GM21529 (cell line): ENCODE data around the gene NFATC1.
"Not testable (repeated sequence)": the region's sequence is repeated elsewhere in the genome, so short reads cannot be mapped to it uniquely, and the experiment has no call there.

Experiments used
- ATAC-seq: cut with Tn5 transposase; IDR thresholded peaks from one replicate; pipeline ENCODE4 v1.9.1; 2021; ENCODE audit not compliant: unreplicated experiment

Gene NFATC1

DNA sequence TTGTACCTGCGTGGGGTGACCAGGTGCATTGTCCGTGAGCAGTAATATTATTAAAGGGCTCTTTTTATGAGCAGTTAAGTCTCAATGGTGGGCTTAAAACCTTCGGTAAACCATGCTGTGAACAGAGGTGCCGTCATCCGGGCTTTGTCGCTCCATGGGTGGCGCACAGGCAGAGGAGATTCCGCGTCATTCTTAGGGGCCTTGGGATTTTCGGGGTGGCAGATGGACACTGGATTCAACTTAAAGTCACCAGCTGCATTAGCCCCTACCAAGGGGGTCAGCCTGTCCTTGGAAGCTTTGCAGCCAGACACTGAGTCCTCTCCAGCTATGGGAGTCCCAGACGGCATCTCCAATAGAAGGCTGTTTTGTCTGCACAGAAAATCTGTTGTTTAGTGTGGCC, 107.7 kb downstream of the NFATC1 start:
- no peak for ATAC-seq

- ATAC-seq: no peak
These were observed 108.3 kb downstream of the NFATC1 start for GRCh38 chr18:79504034-79504433.

DNA sequence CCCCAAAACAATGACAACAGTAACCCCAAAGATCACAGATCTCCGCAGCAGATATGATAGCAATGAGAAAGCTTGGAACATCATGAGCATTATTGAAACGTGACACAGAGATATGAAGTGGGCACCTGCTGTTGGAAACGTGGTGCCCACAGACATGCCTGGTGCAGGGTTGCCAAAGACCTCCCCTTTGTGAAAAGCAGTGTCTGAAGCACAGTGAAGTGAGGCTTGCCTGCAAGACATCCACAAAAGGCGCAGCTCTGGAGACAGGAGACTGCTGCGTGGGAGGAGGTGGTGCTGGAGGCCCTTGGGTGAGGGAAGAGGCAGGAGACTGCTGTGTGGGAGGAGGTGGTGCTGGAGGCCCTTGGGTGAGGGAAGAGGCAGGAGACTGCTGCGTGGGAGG, 108.8 kb downstream of the NFATC1 start:
- not testable (repeated sequence) for ATAC-seq

DNA sequence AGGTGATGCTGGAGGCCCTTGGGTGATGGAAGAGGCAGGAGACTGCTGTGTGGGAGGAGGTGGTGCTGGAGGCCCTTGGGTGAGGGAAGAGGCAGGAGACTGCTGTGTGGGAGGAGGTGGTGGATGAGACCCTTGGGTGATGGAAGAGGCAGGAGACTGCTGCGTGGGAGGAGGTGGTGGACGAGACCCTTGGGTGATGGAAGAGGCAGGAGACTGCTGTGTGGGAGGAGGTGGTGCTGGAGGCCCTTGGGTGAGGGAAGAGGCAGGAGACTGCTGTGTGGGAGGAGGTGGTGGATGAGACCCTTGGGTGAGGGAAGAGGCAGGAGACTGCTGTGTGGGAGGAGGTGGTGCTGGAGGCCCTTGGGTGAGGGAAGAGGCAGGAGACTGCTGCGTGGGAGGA, 109.7 kb downstream of the NFATC1 start:
- ATAC-seq: not testable (repeated sequence)

DNA sequence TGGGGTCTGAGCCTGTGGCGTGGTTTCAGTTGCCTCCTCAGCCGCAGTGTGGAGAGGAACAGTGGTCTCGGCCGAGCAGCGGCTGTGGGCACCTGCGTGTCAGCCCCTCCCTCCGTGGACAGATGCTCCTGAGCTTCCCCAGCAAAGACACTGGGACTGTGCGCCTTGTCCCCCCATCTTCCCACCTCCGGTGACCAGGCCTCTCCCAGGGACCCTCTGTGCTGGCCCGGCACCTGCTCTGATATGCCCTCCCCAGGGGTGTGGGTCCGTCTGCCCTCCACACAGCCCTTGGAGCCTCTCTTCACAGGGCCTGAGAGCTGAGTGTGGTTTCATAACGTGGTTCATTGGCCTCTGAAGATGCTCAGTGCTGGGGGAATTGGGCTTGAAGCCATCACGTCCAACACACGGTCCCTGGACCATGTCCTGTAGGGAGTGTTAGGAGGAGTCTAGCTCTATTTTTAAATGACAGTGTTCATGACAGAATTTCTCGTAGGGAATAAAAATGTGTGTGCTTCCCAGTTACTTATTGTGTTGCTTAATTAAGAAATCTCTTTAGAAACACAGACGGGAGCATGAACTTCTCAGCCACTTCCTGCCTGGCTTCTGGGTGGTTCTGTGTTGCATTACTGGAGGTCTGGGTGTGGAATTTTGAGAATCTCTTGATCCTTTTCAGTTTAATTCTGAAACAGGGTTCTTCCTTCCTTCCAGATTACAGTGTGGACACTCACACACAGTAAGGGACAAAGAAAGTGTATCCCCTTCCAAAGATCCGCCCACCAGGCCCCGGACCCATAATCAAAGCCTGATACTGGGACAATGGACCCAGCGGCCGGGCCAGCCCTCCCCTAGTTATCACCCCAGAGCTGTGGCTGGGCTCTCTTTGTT, 110.7 kb downstream of the NFATC1 start:
- peak; percentile 37 for ATAC-seq

- ATAC-seq: peak; percentile 29
These were observed 111.4 kb downstream of the NFATC1 start for GRCh38 chr18:79507076-79507545.

DNA sequence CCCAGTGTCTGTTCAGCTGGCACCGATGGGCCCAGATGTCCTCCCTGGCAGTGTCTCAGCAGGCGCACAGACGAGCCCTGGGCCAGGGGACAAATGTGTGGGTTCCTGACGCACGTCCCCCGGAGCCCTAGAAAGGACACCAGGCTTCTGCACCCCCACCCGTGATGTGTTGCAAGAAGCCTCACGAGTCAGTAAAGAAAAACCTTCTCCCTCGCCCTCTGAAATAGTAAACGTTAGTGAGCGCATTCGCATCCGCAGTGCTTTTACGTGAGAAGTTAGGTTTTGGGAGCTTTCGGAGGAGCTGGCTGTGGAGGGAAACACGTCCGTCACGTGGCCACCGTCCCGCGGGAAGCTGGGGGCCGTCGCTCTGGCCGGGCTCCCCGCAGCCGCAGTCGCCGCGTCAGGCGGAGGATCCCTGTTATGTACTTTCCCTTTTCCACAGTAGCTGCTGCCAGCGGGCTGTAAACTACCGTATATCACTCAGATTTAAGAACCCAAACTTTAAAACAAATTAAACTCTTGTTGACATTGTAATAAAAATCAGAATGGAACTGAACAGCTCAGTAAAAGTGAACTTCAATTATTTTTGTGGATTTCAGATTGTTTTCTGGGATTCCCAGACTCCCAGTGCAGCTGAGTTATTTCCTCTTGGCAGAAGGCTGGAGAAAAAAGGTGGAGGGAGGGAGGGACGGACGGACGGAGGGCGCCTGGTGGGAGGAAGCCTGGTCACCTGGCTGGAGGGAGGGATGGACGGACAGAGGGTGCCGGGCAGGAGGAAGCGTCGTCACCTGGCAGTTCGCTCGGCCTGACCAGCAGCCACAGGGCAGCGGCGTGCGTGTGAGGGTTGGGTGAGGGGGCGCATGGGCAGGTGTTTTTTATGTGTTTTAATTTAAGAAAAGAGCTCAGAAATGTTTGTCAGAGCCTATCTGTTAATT, 112.1 kb downstream of the NFATC1 start:
- ATAC-seq: no peak

DNA sequence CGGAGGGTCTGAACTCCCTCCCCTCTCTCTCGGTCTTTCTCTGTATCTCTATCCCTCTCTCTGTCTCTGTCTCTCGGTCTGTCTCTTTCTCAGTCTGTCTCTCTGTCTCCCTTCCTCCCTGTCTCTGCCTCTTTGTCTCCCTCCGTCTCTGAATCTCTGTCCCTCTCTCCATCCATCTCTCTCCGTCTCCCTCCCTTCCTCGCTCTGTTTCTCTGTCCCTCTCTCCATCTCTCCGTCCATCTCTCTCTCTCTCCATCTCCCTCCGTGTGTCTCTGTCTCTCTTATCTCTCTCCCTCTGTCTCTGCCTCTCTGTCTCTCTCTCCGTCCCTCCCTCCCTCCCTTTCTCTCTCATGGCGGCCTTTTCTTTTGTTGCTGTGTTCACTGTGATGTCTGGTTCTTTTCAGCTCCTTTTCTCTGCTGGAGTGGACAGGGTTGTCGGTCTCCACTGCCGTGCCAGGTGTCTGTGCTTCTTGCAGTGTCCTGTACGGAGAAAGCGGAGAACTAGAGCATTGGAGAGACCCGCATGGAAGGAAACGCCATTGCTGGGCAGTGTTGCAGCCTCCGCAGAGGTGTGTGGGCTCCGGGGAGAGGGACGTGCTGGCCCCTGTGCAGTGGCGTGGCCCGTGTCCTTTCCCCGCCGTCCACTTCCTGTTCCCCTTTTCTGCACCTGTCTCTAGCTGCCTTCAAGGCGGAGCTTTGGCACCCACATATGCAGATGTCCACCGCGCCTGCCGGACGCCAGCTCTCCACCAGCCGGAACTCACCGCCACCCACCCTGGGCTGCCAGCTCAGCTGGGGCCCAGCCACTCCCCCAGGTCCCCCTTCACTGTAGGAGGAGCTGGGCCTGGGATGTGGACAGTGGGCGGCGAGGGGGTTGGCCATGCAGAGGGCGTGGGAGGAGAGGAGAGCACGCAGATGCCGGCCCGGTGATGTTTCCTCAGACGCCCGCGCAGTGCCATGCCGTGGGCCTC, 113.1 kb downstream of the NFATC1 start:
- ATAC-seq: peak; percentile 48

GRCh38 chr18:79509536-79509930, 113.8 kb downstream of the NFATC1 start:
- no peak for ATAC-seq

DNA sequence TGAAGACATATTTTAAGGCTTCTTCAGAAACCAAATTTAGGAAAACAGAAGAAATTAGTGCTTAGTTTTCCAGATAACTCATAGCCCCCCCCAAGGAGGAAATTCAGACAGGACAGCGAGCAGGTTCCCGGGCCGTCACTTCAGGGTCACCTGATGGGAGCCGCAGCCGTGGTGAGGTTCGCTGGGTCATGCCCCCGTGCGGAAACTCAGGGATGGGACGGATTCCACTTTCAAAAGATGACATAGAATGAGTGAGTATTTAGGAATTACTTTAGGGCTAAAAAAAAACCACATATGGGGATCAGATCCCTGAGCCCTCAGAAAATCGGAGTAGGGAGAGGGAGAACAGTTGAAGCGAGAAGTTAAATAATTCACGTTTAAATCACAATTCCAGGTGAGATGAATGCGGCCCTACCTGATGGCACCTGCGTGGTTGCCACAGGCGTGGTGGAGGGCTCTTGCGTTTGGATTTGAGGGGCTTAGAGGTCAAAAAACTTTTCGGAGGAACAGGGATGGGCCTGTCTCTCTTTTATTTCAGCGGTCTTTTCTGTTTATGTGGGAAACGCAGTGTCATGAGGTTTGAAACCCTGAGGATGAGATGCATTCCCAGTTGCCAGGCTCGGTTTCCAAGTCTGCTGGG, 114.4 kb downstream of the NFATC1 start:
- ATAC-seq: no peak

- ATAC-seq: no peak
These were observed 115.1 kb downstream of the NFATC1 start for GRCh38 chr18:79510731-79511241.

DNA sequence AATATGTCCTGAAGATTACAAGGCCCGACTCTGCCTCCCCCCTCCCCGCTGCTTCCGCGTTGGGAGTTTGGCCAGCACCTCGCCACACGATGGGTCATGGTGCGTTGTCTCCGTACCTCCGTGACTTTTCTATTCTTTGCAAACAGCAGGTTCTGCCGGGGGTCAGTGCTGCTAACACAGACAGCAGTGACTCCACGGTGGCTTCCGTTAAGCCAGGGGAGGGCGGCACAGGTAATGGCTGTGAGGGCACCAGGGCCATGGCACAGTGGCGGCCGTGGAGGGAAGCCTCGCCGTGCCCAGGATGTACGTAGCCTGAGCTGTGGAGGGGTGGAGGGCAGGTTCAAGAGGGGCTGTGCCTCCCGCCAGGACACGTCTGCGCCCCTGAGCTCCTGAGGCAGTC, 115.5 kb downstream of the NFATC1 start:
- no peak for ATAC-seq

- ATAC-seq: no peak
These were observed 116.1 kb downstream of the NFATC1 start for GRCh38 chr18:79511671-79512301.

DNA sequence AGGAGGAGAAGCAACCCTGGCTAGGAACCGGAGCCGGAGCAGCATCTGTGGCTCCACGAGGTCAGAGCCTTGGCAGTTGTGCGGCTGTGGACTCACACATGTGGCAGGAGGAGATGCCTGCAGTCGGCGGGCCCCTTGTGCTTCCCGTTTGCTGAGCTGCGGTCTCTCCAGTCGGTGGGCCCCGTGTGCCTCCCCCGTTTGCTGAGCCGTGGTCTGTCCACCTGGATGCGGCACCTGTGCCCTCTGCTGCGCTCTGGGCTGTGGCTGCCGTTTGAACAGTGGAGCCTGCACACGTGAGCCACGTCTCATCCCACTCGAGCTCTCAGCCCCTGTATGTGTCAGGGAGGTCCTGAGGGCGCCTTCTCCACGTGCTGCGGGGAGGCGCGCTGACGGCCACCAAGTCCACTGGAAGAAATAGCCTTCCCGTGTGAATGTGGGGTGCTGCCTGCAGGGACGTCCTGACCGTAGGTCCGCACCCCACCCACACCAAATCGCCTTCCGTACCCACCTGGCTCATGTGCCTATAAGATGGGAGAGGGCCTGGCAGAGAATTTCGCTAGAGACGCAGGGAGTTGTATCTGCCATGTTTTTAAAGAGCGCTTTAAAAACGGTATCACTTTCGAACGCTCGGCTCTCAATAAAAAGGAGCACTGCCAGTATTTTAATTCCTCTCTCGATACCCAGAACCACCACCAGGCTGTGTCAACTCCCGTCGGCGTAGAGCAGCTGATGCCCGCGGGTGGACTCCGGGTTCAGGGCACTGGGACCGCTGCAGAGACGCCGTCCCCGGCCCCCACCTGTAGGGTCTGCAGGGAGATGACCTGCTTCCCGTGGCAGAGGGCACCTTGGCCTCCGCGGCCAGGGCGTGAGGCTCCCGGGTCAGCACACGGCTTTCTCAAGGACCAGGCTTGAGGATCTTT, 117.0 kb downstream of the NFATC1 start:
- ATAC-seq: no peak

- ATAC-seq: no peak
These were observed 117.8 kb downstream of the NFATC1 start for GRCh38 chr18:79513381-79514081.

DNA sequence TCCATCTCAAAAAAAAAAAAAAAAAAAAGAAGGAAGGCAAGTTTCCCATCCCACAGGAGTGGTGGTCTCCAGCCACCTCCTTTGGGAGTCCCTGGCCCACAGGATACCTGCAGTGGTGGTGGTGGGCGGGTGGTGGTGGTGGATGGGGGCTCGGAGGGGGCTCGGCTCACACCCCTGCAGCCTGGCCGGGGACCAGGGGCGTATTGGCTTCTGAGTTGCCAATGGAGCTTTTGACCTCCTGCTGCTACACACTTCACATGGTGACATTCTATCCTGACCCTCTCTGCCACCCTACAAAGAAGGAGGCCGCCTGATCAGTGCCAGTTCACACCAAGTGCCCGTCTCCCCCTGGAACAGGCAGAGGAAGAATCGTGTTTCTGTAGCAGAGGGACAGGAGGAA, 119.6 kb downstream of the NFATC1 start:
- ATAC-seq: no peak

DNA sequence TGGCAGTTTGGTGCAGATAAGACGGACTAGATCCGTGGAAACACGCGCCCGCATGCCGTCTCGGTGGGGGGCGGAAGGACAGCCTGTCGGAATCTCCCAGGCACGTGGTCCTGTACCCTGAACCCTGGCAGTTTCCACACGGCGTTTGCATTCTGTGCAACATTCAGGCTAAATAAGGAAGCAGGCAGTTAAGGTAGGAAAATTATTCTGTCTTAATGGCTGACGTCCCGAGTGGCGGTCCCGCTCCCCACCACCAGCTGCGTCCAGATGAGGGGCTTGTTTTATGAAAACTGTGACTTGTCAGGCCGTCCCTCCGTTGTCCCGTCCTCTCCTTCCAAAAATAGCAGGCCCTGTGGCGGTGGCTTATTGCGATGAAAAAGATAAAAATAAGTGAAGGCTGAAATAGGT, 120.2 kb downstream of the NFATC1 start:
- ATAC-seq: no peak
